Measurements from ENCODE around the gene ZNF546. TPM values are rescaled to one million over a fixed set of nuclear protein-coding genes. Genes with fewer than 3 reads are reported as not detected.
A peak's percentile ranks its signal among the peaks of the same experiment; 100 is the strongest.

ZNF546 gene
- total RNA-seq, 1 experiment from 2014 or later = 3.6 TPM

DNA sequence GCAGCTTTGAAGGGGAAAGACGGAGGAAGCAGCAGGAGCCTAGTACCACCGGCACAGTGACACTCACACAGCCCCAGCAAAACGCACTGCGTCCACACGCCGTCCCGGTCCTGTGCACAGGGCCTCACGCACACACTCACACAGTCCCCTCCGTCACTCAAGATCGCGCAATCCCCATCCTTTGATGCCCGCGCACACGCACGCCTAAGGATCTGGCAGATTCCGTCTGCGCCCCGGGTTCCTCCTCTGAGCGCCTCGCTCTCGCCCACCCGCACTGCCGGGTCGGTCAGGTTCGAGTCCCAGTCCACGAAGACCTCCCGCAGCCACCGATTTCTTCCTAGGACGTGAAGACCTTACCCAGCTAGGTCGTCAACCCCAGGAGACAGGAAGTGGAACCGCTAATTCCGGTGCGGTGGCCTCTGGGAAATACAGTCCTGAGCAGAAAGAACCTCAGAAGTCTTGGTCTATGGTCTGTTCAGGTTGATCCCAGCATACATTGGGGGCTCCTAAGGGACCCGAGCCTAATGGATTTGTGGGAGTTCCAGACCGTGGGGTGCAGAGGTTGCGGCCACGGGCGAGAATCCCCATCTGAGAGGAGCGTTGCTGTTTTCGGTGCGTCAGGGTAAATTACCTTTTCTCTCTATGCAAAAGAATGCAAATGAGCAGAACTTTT is 59.1 kb downstream of the ZNF546 start, which contains the start of gene ZNF780B:
TSS of gene ZNF780B (minus strand) at position 400 of the 673 bp plus-strand sequence. CDS start 5,899 bp downstream, outside the sequence.
- POLR2A ChIA-PET (ENCODE audit: unreplicated experiment) = interaction anchor here (0.8 kb wide), 1 partner anchor 25 kb away, joined by 5 read pairs; no protein-coding TSS in a partner anchor
- peak in 1 of 2 experiments; percentile 39 for DNase-seq
- peak within 1 kb of the TSS; percentile 77 for H3K4me3 ChIP-seq
- peaks cover 7% of the 10 kb centered on the region; the same call in 1 of the 2 replicates for H3K79me2 ChIP-seq (ENCODE audit: low read depth)
- no peak for TF ChIP-seq EZH2 (IDR thresholded peaks at IDR 0.05; ENCODE audit: low read depth)
- TF ChIP-seq, protein P1, sequence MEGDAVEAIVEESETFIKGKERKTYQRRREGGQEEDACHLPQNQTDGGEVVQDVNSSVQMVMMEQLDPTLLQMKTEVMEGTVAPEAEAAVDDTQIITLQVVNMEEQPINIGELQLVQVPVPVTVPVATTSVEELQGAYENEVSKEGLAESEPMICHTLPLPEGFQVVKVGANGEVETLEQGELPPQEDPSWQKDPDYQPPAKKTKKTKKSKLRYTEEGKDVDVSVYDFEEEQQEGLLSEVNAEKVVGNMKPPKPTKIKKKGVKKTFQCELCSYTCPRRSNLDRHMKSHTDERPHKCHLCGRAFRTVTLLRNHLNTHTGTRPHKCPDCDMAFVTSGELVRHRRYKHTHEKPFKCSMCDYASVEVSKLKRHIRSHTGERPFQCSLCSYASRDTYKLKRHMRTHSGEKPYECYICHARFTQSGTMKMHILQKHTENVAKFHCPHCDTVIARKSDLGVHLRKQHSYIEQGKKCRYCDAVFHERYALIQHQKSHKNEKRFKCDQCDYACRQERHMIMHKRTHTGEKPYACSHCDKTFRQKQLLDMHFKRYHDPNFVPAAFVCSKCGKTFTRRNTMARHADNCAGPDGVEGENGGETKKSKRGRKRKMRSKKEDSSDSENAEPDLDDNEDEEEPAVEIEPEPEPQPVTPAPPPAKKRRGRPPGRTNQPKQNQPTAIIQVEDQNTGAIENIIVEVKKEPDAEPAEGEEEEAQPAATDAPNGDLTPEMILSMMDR (conservative IDR thresholded peaks at IDR 0.05) = no peak
- peaks cover 3% of the 10 kb centered on the region; the same call in 1 of the 2 replicates for H3K36me3 ChIP-seq (ENCODE audit: low read depth)
- BruUV-seq (replicated peaks) = no TSS peak
- H3K4me2 ChIP-seq = peak within 1 kb of the TSS; percentile 85
- intact Hi-C loops (cut with micrococcal nuclease; ENCODE audit: unreplicated experiment) = no loop called here
- CTCF ChIA-PET = no interaction called here
- peaks cover 34% of the 10 kb centered on the region for H3K9me3 ChIP-seq (ENCODE audit: insufficient read depth, low read depth)
- H2AFZ ChIP-seq = peak within 1 kb of the TSS; percentile 96
- H3K27me3 ChIP-seq (ENCODE audit: insufficient read depth, low read depth) = no peaks in the 10 kb centered on the region
- H3K4me1 ChIP-seq (replicated peaks; ENCODE audit: insufficient read depth) = no peaks in the 10 kb centered on the region; the same call in 1 of the 2 replicates
- no peaks in the 10 kb centered on the region for H3F3A ChIP-seq (ENCODE audit: insufficient read depth, low read depth)
- H4K20me1 ChIP-seq (ENCODE audit: insufficient read depth) = no peaks in the 10 kb centered on the region
- no peak within 1 kb of the TSS for H3K27ac ChIP-seq
- H3K9me2 ChIP-seq (ENCODE audit: insufficient read depth) = no peaks in the 10 kb centered on the region

DNA sequence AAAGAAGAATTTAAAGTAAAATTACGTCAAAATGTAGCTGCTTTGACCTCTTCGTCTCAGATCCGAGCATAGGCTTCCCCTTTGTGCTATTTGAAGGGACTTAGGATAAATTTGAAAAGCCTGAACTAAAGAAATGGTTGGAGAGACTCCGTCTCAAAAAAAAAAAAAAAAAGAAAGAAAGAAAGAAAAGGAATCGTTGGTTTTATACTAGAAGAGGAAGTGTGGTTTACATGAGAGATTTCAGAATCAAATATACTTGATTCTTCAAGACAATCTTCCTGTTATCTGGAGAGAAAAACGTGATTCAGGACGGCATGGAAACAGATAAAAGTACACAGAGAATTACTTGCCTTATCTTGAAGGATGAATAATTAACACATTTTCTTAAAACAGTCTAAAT is 59.6 kb downstream of the ZNF546 start:
- POLR2A ChIA-PET (ENCODE audit: unreplicated experiment) = no interaction called here
- no TSS peak for BruUV-seq (replicated peaks)
- no peak overlapping the region for H3K27ac ChIP-seq

DNA sequence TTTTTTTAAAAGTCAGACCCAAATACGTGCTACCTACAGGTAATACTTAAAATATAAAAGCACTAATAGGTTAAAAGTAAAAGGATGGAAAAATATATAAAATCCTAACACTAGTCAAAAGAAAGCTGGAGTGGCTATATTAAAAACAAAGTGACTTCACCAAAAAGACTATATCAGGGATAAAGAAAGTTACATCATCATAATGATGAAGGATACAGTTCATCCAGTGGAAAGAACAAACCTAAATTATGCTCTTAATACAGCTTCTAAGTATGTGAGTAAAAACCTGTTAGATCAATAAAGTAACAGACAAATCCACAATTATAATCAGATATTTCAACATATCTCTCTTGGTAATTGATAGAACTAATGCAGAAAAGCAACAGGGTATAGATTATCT is 60.3 kb downstream of the ZNF546 start:
- H3K9me3 ChIP-seq (ENCODE audit: insufficient read depth, low read depth) = peaks cover 26% of the 10 kb centered on the region
- H3K4me1 ChIP-seq (replicated peaks; ENCODE audit: insufficient read depth) = no peaks in the 10 kb centered on the region; the same call in 1 of the 2 replicates
- no peak for DNase-seq
- intact Hi-C loops (cut with micrococcal nuclease; ENCODE audit: unreplicated experiment) = no loop called here
- POLR2A ChIA-PET (ENCODE audit: unreplicated experiment) = no interaction called here
- peak overlapping the region; percentile 85; the same call in 1 of the 2 replicates for H3K4me2 ChIP-seq
- no peaks in the 10 kb centered on the region; the same call in 1 of the 2 replicates for H3K36me3 ChIP-seq (ENCODE audit: low read depth)
- H3K27me3 ChIP-seq (ENCODE audit: insufficient read depth, low read depth) = no peaks in the 10 kb centered on the region
- TF ChIP-seq, protein P1 (conservative IDR thresholded peaks at IDR 0.05) = no peak
- TF ChIP-seq EZH2 (IDR thresholded peaks at IDR 0.05; ENCODE audit: low read depth) = no peak
- H3K4me3 ChIP-seq = peak overlapping the region; percentile 77
- no peaks in the 10 kb centered on the region for H3K9me2 ChIP-seq (ENCODE audit: insufficient read depth)
- no peaks in the 10 kb centered on the region for H3F3A ChIP-seq (ENCODE audit: insufficient read depth, low read depth)
- H3K27ac ChIP-seq = no peak overlapping the region
- CTCF ChIA-PET = no interaction called here
- BruUV-seq (replicated peaks) = no TSS peak
- H2AFZ ChIP-seq = no peak overlapping the region
- H4K20me1 ChIP-seq (ENCODE audit: insufficient read depth) = no peaks in the 10 kb centered on the region
- peaks cover 7% of the 10 kb centered on the region; the same call in 1 of the 2 replicates for H3K79me2 ChIP-seq (ENCODE audit: low read depth)

More for the DNA sequence above, 59.6 kb downstream of the ZNF546 start:
- no peak for DNase-seq
- Histone ChIP-seq H2AFZ (peak overlapping the region; percentile 96), H3K79me2 (ENCODE audit: low read depth) (peaks cover 7% of the 10 kb centered on the region; the same call in 1 of the 2 replicates), H3K9me3 (ENCODE audit: insufficient read depth, low read depth) (peaks cover 30% of the 10 kb centered on the region), H3K36me3 (ENCODE audit: low read depth) (no peaks in the 10 kb centered on the region; the same call in 1 of the 2 replicates), H3K4me3 (peak overlapping the region; percentile 77), H3K4me2 (peak overlapping the region; percentile 85), H4K20me1 (ENCODE audit: insufficient read depth) (no peaks in the 10 kb centered on the region), H3F3A (ENCODE audit: insufficient read depth, low read depth) (no peaks in the 10 kb centered on the region), H3K9me2 (ENCODE audit: insufficient read depth) (no peaks in the 10 kb centered on the region), H3K27me3 (ENCODE audit: insufficient read depth, low read depth) (no peaks in the 10 kb centered on the region), H3K4me1 (replicated peaks; ENCODE audit: insufficient read depth) (no peaks in the 10 kb centered on the region; the same call in 1 of the 2 replicates)
- no peak for TF ChIP-seq EZH2 (IDR thresholded peaks at IDR 0.05; ENCODE audit: low read depth)
- TF ChIP-seq, protein P1 (conservative IDR thresholded peaks at IDR 0.05) = no peak
- intact Hi-C loops (cut with micrococcal nuclease; ENCODE audit: unreplicated experiment) = no loop called here
- CTCF ChIA-PET = no interaction called here
